ENCODE measurements around the gene ATF6.
"Not testable (repeated sequence)": the region's sequence is repeated elsewhere in the genome, so short reads cannot be mapped to it uniquely, and the experiment has no call there.

ATF6 gene, protein sequence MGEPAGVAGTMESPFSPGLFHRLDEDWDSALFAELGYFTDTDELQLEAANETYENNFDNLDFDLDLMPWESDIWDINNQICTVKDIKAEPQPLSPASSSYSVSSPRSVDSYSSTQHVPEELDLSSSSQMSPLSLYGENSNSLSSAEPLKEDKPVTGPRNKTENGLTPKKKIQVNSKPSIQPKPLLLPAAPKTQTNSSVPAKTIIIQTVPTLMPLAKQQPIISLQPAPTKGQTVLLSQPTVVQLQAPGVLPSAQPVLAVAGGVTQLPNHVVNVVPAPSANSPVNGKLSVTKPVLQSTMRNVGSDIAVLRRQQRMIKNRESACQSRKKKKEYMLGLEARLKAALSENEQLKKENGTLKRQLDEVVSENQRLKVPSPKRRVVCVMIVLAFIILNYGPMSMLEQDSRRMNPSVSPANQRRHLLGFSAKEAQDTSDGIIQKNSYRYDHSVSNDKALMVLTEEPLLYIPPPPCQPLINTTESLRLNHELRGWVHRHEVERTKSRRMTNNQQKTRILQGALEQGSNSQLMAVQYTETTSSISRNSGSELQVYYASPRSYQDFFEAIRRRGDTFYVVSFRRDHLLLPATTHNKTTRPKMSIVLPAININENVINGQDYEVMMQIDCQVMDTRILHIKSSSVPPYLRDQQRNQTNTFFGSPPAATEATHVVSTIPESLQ

DNA sequence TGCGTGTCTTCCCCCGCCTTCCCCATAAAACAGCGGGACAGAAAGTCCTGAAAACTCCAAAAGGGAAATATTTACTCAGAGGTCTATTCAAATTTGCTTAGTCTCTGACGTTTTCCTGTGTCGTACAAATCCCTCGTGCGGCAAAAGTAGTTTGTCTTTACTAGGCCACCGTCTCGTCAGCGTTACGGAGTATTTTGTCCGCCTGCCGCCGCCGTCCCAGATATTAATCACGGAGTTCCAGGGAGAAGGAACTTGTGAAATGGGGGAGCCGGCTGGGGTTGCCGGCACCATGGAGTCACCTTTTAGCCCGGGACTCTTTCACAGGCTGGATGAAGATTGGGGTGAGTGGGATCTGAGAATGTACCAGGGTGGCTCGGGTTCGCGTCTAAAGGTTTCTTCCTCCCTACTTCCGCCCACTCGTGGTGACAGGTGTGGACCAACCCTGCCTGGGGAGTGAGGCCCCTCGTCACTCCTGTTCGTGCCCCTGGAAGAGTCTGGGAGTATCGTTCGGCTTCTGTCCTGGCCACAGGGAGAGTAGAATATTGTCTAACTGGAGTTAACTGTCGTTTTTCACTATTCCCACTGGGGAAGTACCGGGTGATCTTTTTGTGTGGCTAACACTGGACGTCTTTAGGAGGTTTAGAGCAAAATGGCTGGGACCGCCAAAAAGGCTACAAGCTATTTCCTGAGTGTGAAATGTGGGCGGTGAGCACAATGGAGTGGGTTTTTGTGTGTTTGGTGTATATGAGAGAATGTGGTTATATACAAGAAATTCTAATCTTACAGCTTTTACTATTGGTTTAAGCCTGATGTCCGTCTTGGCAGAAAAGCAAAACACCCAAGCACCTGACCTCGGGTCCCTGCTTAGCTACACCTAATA, at the start of gene ATF6:
ATF6 (plus strand) TSS at position 219 of the 880 bp plus-strand sequence; CDS start at position 260, 41 bp downstream.
- peak; percentile 58 to 75 for DNase-seq (ENCODE audit: extremely low read depth in 1 of 2, low read depth in 1 of 2)

DNA sequence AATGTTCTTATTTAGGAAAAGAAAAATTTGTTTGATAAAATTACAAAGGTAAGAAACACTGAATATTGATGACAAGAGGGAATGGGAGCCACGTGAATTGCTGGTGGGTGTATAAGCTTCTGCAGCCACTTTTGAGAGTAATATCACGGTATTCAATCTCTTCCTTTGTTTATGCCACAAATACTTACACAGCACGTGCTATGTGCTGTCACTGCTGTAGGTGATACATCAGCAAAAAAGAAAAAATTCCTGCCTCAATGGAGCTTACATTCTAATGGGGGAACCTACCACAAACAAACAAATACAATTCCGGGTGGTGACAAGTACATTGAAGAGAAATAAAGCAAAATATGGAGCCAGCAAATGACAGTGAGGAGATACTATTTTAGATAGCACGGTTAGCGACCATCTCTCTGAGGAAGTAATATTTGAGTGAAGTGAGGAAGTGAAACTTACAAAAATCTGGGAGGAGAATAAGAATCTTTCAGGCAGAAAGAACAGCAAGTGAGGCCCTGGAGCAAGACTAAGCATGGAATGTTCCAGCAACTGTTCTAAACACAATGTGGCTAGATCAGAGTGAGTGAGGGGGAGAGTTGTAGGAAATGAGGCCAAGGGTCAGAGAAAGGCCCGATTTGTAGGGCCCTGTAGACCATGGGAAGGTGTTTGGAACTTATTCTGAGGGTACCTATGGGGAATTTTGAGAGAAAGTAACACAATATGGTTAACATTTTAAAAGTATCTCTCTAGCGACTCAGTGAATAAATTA, 47.4 kb upstream of the ATF6 start:
- DNase-seq (ENCODE audit: extremely low read depth in 1 of 2, low read depth in 1 of 2), result no peak

DNA sequence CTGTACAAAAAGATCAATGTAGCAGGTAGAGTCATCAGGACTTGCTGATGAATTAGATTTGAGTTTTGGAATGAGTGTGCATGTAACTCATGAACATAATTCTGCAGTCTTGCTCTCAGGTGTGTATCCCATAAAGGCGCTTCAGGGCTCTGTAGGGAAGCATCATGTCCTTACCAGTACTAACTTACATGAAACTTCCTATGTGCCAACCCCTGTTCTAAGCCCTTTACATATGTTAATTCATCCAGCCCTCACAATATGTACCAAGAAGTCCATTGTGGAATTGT, 46.9 kb upstream of the ATF6 start:
- no peak for DNase-seq (ENCODE audit: extremely low read depth in 1 of 2, low read depth in 1 of 2)

DNA sequence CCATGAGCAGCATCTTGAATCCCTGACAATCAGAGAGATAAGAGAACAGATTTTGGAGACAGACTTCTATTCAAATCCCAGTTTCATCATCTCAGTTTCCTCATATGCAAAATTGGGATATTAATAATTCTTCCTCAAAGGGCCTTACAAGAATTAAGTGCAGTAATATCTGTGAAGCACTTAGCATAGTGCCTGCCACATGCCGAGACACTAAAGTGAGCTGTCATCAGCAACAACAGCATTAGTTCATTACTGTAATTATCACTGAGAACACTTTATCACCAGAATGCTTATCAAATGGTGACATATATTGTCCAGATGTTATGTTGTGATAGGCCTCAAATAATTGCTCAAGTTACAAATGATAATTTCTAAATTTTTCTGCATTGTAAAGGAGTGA, 45.7 kb upstream of the ATF6 start:
- no peak for DNase-seq (ENCODE audit: extremely low read depth in 1 of 2, low read depth in 1 of 2)

DNA sequence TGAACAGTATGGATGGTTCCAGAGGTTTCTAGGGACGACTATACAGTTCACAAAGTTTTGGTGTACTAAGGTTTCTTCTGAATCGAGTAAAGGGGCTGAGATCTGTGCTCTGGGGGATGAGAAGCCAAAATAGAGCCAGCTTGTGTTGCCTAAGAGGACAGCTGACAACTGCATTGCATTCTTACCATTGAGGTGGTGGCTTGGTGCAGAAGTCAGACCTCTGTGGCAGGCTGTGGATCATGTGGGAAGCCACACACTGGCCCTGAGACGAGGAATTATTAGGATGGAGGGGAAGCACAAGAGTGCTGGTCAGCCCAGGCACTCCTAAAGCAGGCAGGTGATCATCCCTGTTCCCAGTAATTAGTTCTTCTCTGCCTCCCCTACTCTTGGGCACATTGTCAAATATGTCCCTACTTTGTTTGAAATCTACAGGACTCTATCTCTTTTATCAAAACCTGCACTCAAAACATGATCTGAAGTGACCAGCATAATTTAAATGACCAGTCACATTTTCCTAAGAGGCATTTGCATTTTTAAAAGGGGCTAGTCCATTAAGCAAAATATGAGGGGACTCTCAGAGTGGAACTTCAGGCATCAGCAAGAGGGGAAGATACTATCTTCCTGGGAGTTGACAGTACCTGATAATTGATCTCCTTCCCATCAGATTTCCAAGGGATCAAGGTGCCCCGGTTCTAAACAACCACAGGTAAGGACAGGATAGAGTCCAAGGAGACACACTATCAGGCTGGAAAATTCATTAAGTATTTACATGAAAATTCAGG, 45.0 kb upstream of the ATF6 start, which contains the start of gene FCRLB:
FCRLB (plus strand) TSS at position 589 of the 782 bp plus-strand sequence. CDS start 1,129 bp downstream, outside the sequence.
- no peak for DNase-seq (ENCODE audit: extremely low read depth in 1 of 2, low read depth in 1 of 2)

DNA sequence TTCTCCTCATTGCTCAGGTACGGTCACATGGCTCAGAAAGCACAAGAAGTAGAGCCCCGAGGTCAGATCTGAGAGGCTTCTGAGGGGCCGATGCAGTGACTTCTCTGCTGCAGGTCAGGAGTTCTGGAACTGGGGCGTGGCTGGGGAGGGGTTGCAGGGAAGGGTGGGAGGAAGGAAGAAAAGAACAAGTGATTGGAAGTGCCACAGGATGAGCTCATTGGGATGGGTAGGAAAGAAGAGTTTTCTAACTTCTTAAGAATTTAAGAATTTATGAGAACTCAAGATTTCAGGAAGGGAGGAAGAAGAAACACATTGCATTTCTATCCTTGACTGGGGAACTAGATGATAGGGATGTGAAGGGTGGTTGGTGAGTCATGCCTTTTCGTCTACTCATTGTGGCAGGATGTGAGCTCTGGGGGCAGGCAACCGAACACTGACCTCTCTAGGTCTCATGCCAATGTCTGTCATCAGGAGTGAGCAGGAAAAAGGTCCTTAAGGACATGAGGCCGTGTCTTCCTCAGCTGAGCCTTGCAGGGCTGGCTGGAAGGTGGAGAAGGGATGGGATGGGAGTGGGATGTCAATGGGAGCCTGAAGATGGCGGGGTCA, 44.3 kb upstream of the ATF6 start:
- DNase-seq (ENCODE audit: extremely low read depth in 1 of 2, low read depth in 1 of 2), result no peak

DNA sequence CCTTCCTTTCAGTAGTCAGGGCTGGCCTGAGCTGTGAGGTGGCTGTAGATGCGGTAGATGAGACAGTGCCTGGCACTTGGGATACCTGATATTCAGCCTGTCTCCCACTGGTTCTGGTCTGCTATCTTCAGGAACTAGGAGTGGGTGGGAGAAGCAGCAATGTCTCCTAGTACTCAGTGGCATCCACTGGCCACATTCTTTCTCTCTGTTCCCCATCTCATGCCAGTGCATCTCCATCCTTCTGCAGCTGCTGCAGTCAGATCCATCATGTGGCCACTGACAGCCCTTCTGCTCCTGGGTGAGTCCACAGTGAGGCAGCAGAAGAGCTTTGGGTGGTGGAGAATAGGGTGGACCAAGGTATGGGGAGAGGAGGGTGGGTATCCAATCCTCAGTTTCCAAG, 43.7 kb upstream of the ATF6 start:
- DNase-seq (ENCODE audit: extremely low read depth in 1 of 2, low read depth in 1 of 2), result no peak

DNA sequence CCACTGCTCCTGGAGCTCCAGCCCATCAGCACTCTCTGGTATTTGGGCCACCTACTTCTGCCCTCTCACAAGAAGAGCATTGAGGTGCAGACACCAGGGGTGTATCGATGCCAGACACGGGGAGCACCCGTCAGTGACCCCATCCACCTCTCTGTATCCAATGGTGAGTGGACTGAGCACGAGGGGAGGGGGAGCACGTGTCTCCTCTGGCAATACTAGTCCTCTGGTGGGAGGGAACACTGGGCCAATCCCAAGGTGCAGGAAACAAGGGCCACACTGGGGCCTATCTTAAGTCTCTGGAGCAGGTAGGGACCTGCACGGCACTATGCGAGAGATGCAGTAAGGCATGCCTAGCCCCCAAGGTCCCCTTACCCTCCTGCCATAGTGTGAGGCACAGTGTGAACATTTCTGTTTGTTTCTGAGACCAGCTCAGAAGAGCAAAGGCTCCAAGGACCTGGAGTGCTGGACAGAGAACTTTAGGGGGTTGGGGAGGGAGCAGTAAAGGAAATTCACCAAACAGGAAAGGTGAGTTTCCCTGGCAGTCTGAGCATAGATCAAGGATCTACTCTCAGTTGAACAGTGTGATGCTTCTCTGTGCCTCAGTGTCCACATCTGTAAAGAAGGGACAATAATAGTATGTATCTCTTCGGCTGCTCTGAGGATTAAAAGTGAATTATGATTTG, 42.5 kb upstream of the ATF6 start:
- DNase-seq (ENCODE audit: extremely low read depth in 1 of 2, low read depth in 1 of 2), result no peak

DNA sequence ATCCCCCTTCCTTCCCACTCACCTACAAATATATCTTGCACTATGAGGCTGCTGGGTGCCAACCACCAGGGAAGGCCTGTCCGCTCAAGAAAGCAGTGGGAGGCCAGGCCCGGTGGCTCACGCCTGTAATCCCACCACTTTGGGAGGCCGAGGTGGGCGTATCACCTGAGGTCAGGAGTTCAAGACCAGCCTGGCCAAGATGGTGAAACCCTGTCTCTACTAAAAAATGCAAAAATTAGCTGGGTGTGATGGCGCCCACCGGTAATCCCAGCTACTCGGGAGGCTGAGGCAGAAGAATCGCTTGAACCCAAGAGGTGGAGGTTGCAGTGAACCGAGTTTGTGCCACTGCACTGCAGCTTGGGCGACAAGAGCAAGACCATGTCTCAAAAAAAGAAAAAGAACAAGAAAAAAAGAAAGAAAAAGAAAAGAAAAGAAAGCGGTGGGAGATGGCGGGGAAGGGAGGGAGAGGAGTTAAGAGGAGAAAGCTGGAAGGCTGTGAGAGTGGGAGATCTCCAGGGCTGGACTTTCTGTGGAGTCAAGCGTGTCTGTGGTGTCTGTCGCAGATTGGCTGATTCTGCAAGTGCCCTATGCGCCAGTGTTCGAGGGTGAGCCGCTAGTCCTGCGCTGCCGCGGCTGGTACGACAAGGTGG, 40.7 kb upstream of the ATF6 start:
- DNase-seq (ENCODE audit: extremely low read depth in 1 of 2, low read depth in 1 of 2), result not testable (repeated sequence)

DNA sequence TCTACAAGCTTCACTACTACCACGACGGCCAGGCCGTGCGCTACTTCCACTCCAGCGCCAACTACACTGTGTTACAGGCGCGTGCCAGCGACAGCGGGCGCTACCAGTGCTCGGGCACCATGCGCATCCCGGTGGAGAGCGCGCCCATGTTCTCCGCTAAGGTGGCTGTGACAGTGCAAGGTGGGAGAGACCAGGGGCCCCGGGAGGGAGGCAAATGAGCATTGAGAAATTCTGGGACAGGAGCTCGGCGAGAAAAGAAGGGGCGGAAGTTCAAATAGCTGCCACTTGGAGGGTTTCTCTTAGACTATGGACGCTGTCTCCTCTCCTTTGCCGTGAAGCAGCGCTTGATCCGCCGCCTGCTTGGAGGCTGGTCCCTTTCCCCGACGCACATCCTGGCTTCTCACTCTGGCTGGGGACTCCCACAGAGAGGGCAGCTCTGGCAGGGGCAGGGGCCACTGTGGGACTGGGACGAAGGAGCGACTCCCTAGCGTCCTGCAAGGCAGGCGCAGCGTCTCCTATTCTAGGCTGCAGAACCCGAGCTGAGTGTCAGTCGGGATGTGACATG, 40.1 kb upstream of the ATF6 start:
- no peak for DNase-seq (ENCODE audit: extremely low read depth in 1 of 2, low read depth in 1 of 2)

DNA sequence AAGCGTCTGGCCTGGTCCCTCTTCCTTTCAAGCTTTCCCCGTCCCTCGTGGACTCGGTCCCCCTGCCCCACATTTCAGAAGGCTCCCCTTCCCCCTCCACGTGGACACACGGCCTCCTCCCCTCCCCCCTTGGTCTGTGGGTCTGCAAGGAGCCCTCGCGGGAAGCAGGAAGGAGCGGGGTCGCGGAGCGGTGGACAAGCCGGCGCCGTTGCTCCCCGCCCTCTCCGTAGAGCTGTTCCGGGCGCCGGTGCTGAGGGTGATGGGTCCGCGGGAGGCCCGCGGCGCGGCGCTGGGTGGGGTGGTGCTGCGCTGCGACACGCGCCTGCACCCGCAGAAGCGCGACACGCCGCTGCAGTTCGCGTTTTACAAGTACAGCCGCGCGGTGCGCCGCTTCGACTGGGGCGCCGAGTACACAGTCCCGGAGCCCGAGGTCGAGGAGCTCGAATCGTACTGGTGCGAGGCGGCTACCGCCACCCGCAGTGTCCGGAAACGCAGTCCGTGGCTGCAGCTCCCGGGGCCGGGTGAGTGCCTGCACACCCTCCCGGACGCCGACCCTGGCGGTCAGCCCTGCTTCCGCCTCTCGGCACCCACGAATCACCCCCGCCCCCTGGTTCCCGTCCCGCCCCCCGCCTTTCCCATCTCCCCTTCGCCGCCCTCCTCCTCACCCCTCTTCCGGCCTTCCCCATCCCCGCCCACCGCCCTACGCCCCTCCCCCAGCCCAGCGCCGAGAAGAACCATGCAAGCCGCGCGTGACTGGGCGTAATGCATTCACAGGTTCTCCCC, 39.5 kb upstream of the ATF6 start:
- peak; percentile 29 to 46 for DNase-seq (ENCODE audit: extremely low read depth in 1 of 2, low read depth in 1 of 2)

DNA sequence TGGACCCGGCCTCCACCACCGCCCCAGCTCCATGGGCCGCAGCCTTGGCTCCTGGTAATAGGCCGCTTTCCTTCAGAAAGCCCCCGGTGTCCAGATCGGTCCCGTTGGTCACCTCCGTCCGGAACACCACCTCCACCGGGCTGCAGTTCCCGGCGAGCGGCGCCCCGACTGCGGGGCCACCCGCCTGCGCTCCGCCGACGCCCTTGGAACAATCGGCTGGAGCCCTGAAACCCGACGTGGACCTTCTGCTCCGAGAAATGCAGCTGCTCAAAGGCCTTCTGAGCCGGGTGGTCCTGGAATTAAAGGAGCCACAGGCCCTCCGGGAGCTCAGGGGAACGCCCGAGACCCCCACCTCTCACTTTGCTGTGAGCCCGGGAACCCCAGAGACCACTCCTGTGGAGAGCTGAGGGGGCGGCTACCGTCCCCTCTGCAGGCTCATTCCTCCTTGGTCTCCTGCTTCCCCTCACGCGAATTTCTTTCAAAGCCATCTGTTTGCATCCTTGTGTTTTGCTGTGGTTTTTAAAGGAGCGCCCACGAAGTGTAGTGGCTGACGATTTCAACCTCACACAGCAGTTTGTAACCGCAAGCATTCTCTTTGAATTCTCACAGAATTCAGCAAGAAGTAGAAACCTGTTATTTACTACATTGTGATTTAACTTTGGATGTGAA, 38.7 kb upstream of the ATF6 start:
- DNase-seq (ENCODE audit: extremely low read depth in 1 of 2, low read depth in 1 of 2), result no peak

DNA sequence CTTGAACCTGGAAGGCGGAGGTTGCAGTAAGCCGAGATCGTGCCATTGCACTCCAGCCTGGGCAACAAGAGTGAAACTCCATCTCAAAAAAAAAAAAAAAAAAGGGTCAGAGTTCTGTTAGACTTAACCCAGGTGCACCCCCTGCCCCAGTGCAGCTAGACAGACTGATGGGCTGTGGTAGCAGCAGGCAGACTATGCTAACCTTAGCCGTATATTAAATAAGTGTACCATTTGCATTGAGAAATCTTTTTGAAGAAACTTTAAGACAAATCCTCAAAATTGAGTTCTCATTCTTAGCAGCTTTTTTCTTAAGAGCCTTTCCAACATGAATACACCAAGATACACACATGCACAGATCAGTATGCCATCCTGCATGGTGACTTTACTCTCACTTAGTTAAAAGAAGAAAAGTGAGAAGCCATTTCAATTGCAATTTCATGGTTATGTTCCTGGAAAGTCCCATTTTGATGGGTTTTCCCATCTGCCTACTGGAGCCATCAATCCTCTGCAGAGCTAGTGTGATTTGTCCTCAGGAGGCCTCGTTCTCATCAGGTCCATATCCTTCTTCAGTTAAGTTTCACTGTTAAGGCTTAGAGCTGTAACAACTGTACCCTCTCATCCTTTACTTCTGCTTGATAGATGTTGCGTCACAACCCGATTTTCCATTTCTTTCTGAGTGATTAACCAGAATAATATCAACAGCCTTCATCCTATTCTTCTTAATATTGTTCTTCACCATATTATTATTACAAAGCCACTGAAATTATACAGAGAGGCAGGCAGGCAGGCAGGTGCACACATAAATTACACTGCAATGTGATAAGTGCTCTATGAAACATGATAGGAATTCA, 37.5 kb upstream of the ATF6 start:
- DNase-seq (ENCODE audit: extremely low read depth in 1 of 2, low read depth in 1 of 2), result no peak

DNA sequence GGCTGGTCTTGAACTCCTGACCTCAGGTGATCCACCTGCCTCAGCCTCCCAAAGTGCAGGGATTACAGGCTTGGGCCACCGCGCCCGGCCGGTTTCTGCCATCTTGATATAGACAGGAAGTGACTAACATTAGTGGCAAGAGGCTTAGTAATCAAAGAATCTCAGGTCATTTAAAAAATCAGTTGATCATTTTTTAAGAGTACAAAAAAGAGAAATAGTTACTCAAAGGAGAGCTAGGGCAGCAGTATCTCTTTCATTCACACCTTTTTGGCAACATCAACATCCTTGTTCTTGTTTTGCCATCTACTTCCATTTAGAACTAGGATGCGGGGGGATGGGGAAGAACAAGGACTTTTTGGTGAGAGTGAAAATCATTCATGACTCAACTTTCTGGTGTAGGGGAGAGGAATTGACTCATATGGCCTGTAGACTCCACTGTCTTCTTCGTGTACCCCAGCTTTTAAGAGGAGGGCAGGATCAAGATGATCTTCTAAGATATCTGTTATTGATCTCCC, 36.0 kb upstream of the ATF6 start:
- peak in 1 of 2 donors; percentile 22 for DNase-seq (ENCODE audit: extremely low read depth in 1 of 2, low read depth in 1 of 2)

DNA sequence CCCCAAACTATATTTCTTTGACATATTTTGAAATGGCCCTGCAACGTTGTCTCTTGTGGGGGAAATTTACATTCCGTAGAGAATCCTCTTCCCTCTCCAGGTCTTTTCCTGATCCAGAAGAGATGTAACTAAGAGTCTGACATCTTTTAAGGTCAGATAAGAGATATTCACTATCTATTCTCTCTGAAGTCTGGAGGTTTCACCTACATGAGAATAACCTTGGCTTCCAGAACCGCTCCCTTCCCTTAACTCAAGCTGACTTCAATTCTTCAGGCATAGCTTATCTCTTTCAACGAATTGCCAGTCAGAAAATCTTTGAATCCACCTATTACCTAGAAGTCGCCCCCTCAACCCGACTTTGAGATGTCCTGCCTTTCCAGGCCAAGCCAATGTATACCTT, 34.9 kb upstream of the ATF6 start:
- DNase-seq (ENCODE audit: extremely low read depth in 1 of 2, low read depth in 1 of 2), result no peak

Measured in stimulated activated CD8-positive, alpha-beta memory T cell treated with anti-CD3 and anti-CD28 coated beads, Interleukin-7, amount 100 ng/mL, for 48 hours (primary cell).